Measurements from ENCODE around the gene EPG5.

The EPG5 gene

DNA sequence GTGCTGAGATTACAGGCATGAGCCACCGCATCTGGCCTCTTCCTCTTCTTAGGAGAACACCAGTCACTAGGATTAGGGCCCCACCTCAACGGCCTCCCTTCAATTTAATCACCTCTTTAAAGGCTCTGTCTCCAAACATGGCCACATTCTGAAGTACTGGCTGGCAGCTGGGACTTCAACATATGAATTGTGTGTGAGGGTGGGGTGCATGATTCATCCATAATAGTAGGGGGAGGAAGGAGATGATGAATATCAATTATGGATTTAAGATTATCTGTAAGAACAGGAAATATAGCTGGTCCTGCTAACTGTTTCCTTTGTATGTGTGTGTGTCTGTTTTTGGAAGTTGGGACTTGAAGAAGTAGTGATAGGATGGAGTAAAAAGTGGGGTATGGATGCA, 14.7 kb upstream of the EPG5 start:
- no peak overlapping the region for H2AFZ ChIP-seq (ENCODE audit: low read depth, low read length)
- no peaks in the 10 kb centered on the region for H3K36me3 ChIP-seq (ENCODE audit: insufficient read depth, low read length)
- H3K27ac ChIP-seq (ENCODE audit: low read length), result no peak overlapping the region
- DNase-seq (no peak), ATAC-seq (ENCODE audit: insufficient read depth, low read depth) (no peak)
- H3K4me3 ChIP-seq (ENCODE audit: low read depth in 1 of 2, low read length in 2 of 2), result no peak overlapping the region
- H4K20me1 ChIP-seq (ENCODE audit: insufficient read depth, low read length), result no peaks in the 10 kb centered on the region
- no peaks in the 10 kb centered on the region for H3K27me3 ChIP-seq (ENCODE audit: insufficient read depth, low read length, poor library complexity)
- H3K79me2 ChIP-seq (ENCODE audit: insufficient read depth, low read length), result no peaks in the 10 kb centered on the region
- H3K9ac ChIP-seq (ENCODE audit: low read depth, low read length), result no peak overlapping the region
- no peaks in the 10 kb centered on the region for H3K9me3 ChIP-seq (ENCODE audit: insufficient read depth, low read length, severe bottlenecking)
- no peak for TF ChIP-seq EZH2 (IDR thresholded peaks at IDR 0.05; ENCODE audit: borderline replicate concordance, low read depth, low read length, severe bottlenecking)
- TF ChIP-seq, protein P1, sequence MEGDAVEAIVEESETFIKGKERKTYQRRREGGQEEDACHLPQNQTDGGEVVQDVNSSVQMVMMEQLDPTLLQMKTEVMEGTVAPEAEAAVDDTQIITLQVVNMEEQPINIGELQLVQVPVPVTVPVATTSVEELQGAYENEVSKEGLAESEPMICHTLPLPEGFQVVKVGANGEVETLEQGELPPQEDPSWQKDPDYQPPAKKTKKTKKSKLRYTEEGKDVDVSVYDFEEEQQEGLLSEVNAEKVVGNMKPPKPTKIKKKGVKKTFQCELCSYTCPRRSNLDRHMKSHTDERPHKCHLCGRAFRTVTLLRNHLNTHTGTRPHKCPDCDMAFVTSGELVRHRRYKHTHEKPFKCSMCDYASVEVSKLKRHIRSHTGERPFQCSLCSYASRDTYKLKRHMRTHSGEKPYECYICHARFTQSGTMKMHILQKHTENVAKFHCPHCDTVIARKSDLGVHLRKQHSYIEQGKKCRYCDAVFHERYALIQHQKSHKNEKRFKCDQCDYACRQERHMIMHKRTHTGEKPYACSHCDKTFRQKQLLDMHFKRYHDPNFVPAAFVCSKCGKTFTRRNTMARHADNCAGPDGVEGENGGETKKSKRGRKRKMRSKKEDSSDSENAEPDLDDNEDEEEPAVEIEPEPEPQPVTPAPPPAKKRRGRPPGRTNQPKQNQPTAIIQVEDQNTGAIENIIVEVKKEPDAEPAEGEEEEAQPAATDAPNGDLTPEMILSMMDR (IDR thresholded peaks at IDR 0.05; ENCODE audit: borderline replicate concordance, extremely low read depth, low read length, poor library complexity, severe bottlenecking), result no peak
- H3K4me2 ChIP-seq (ENCODE audit: insufficient read depth, low read length), result no peak overlapping the region
- H3K4me1 ChIP-seq (ENCODE audit: insufficient read depth, low read length), result no peaks in the 10 kb centered on the region

DNA sequence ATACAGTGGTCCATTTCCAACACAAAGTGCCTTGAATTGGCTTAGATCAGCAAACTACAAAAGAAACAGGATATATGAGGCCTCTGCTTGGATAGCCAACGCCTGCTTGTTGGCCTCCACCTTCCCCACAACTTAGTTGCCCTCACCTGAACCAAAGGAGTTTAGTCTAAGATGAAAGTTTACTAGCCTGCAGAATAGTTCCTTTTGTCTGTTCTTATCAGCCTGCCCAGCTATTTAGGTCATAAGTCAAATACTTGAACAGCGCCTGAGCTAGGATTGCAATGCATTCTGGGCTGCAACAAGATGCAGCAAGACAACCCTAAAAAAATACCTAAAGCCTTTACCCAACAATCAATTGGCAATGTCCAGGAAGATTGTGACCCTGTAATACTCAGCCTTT, 13.1 kb upstream of the EPG5 start:
- Histone ChIP-seq H2AFZ (ENCODE audit: low read depth, low read length) (no peak overlapping the region), H3K36me3 (ENCODE audit: insufficient read depth, low read length) (no peaks in the 10 kb centered on the region), H4K20me1 (ENCODE audit: insufficient read depth, low read length) (no peaks in the 10 kb centered on the region), H3K27ac (ENCODE audit: low read length) (no peak overlapping the region), H3K4me1 (ENCODE audit: insufficient read depth, low read length) (no peaks in the 10 kb centered on the region), H3K4me2 (ENCODE audit: insufficient read depth, low read length) (no peak overlapping the region), H3K27me3 (ENCODE audit: insufficient read depth, low read length, poor library complexity) (no peaks in the 10 kb centered on the region), H3K9ac (ENCODE audit: low read depth, low read length) (no peak overlapping the region), H3K79me2 (ENCODE audit: insufficient read depth, low read length) (no peaks in the 10 kb centered on the region), H3K4me3 (ENCODE audit: low read depth in 1 of 2, low read length in 2 of 2) (no peak overlapping the region), H3K9me3 (ENCODE audit: insufficient read depth, low read length, severe bottlenecking) (no peaks in the 10 kb centered on the region)
- DNase-seq (no peak), ATAC-seq (ENCODE audit: insufficient read depth, low read depth) (no peak)
- TF ChIP-seq, protein P1 (IDR thresholded peaks at IDR 0.05; ENCODE audit: borderline replicate concordance, extremely low read depth, low read length, poor library complexity, severe bottlenecking), result no peak

DNA sequence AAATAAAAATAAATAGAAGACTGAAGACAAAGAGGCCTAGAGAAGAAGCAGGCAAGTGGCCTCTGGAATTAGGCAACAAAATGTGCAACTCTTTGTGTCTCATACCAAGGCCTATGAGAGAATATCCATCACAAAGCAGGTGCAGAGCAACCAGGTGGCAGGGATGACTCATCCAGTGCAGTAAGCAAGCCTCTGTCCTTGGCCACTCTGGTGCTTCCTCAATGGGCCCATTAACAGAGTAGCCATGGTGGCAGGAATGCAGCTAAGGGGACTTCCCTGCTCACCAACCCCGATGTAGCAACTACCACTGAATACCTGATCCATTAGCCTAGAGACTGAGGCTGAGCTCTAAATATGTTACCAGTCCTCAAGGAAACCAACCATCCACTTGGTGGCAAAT, 11.0 kb upstream of the EPG5 start:
- no peak for TF ChIP-seq EZH2 (IDR thresholded peaks at IDR 0.05; ENCODE audit: borderline replicate concordance, low read depth, low read length, severe bottlenecking)
- TF ChIP-seq, protein P1 (IDR thresholded peaks at IDR 0.05; ENCODE audit: borderline replicate concordance, extremely low read depth, low read length, poor library complexity, severe bottlenecking), result no peak
- no peaks in the 10 kb centered on the region for H4K20me1 ChIP-seq (ENCODE audit: insufficient read depth, low read length)
- no peaks in the 10 kb centered on the region for H3K4me1 ChIP-seq (ENCODE audit: insufficient read depth, low read length)
- ATAC-seq (ENCODE audit: insufficient read depth, low read depth) (no peak), DNase-seq (no peak)
- no peaks in the 10 kb centered on the region for H3K79me2 ChIP-seq (ENCODE audit: insufficient read depth, low read length)
- H3K9me3 ChIP-seq (ENCODE audit: insufficient read depth, low read length, severe bottlenecking), result no peaks in the 10 kb centered on the region
- no peak overlapping the region for H3K9ac ChIP-seq (ENCODE audit: low read depth, low read length)
- no peak overlapping the region for H3K4me2 ChIP-seq (ENCODE audit: insufficient read depth, low read length)
- no peak overlapping the region for H3K4me3 ChIP-seq (ENCODE audit: low read depth in 1 of 2, low read length in 2 of 2)
- H3K36me3 ChIP-seq (ENCODE audit: insufficient read depth, low read length), result no peaks in the 10 kb centered on the region
- H3K27ac ChIP-seq (ENCODE audit: low read length), result no peak overlapping the region
- H3K27me3 ChIP-seq (ENCODE audit: insufficient read depth, low read length, poor library complexity), result no peaks in the 10 kb centered on the region
- no peak overlapping the region for H2AFZ ChIP-seq (ENCODE audit: low read depth, low read length)

DNA sequence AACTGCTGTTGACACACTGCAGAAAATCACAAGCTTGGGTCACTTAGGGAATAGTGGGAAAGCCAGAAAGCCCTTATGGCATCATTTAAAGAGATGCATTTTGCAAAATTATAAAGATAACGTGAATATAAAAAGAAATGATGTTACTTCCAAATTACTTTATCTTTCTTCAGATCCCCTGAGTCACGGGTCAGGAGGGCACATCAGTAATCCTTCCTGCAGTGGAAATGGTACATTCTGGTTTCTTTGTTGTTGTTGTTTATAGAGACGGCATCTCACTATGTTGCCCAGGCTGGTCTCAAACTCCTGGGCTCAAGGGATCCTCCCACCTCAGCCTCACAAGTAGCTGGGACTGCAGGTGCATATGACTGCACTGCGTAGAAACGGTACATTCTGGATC, 9.8 kb upstream of the EPG5 start:
- Histone ChIP-seq H3K4me2 (ENCODE audit: insufficient read depth, low read length) (no peak overlapping the region), H2AFZ (ENCODE audit: low read depth, low read length) (no peak overlapping the region), H3K9ac (ENCODE audit: low read depth, low read length) (no peak overlapping the region), H3K27ac (ENCODE audit: low read length) (no peak overlapping the region), H4K20me1 (ENCODE audit: insufficient read depth, low read length) (no peaks in the 10 kb centered on the region), H3K4me3 (ENCODE audit: low read depth in 1 of 2, low read length in 2 of 2) (no peak overlapping the region), H3K27me3 (ENCODE audit: insufficient read depth, low read length, poor library complexity) (no peaks in the 10 kb centered on the region), H3K4me1 (ENCODE audit: insufficient read depth, low read length) (no peaks in the 10 kb centered on the region), H3K9me3 (ENCODE audit: insufficient read depth, low read length, severe bottlenecking) (no peaks in the 10 kb centered on the region), H3K79me2 (ENCODE audit: insufficient read depth, low read length) (no peaks in the 10 kb centered on the region), H3K36me3 (ENCODE audit: insufficient read depth, low read length) (no peaks in the 10 kb centered on the region)
- ATAC-seq (ENCODE audit: insufficient read depth, low read depth), result no peak
- DNase-seq, result no peak
- TF ChIP-seq EZH2 (IDR thresholded peaks at IDR 0.05; ENCODE audit: borderline replicate concordance, low read depth, low read length, severe bottlenecking), result no peak
- TF ChIP-seq, protein P1 (IDR thresholded peaks at IDR 0.05; ENCODE audit: borderline replicate concordance, extremely low read depth, low read length, poor library complexity, severe bottlenecking), result no peak

Data from DND-41 (cell line).